PC-9 (cell line): ENCODE results near the gene GSTO2.

Experiments
- CTCF ChIP-seq: fragments of 200-600 bp; sonication (generic); conservative IDR thresholded peaks from 2 replicates; pipeline ENCODE4 v1.6.1; 2017; ENCODE audit warnings: mixed run types, antibody characterized with exemption, mild to moderate bottlenecking, moderate library complexity
- EZH2 ChIP-seq: fragments of 200-600 bp; sonication (generic); IDR thresholded peaks from 2 replicates; pipeline ENCODE4 v1.8.0; 2017; ENCODE audit warnings: antibody characterized with exemption, low read depth

- TF ChIP-seq CTCF: no peak
- TF ChIP-seq EZH2: no peak
These were observed 41.3 kb downstream of the GSTO2 start for GRCh38 chr10:104309980-104310978.
